Smooth muscle cell (in vitro differentiated cells): ENCODE results near the gene CFAP77. TPM values are rescaled to one million over a fixed set of nuclear protein-coding genes. Genes with fewer than 3 reads are reported as not detected.
A peak's percentile ranks its signal among the peaks of the same experiment; 100 is the strongest.

Experiments
- DNase-seq: peaks from one replicate; lab custom pipeline; 2025; ENCODE audit not compliant: unreplicated experiment; lab: John Stamatoyannopoulos, UW
- H2AFZ ChIP-seq: fragments of 200-600 bp; sonication (generic); 2 replicates; pipeline ENCODE4 v1.6.0; 2016; ENCODE audit warnings: antibody characterized with exemption, low read depth, mild to moderate bottlenecking
- H3F3A ChIP-seq: fragments of 200-600 bp; sonication (generic); 2 replicates; pipeline ENCODE4 v1.6.0; 2017; ENCODE audit warnings: antibody characterized with exemption, low read depth
- H3K27ac ChIP-seq: fragments of 200-600 bp; sonication (generic); 2 replicates; pipeline ENCODE4 v1.5.1; 2016; ENCODE audit warnings: low read depth, mild to moderate bottlenecking
- H3K27me3 ChIP-seq: fragments of 200-600 bp; sonication (generic); 2 replicates; pipeline ENCODE4 v1.6.1; 2016; ENCODE audit warnings: low read depth, mild to moderate bottlenecking
- H3K36me3 ChIP-seq: fragments of 200-600 bp; sonication (generic); 2 replicates; pipeline ENCODE4 v1.5.1; 2016; ENCODE audit warnings: low read depth
- H3K4me1 ChIP-seq: fragments of 200-600 bp; sonication (generic); 2 replicates; pipeline ENCODE4 v1.5.1; 2016; ENCODE audit warnings: low read depth
- H3K4me2 ChIP-seq: fragments of 200-600 bp; sonication (generic); 2 replicates; pipeline ENCODE4 v1.6.0; 2016; ENCODE audit warnings: mild to moderate bottlenecking
- H3K4me3 ChIP-seq: fragments of 200-600 bp; sonication (generic); 2 replicates; pipeline ENCODE4 v1.5.1; 2016; ENCODE audit warnings: mild to moderate bottlenecking
- H3K79me2 ChIP-seq: fragments of 200-600 bp; sonication (generic); 2 replicates; pipeline ENCODE4 v1.6.0; 2016; ENCODE audit warnings: low read depth, mild to moderate bottlenecking
- H3K9ac ChIP-seq: fragments of 200-600 bp; sonication (generic); 2 replicates; pipeline ENCODE4 v1.6.0; 2016; ENCODE audit warnings: low read depth
- H3K9me3 ChIP-seq: fragments of 200-600 bp; sonication (generic); replicated peaks from 2 replicates; pipeline ENCODE4 v1.5.1; 2016; ENCODE audit warnings: low read depth
- H4K20me1 ChIP-seq: fragments of 200-600 bp; sonication (generic); 2 replicates; pipeline ENCODE4 v1.6.0; 2016; ENCODE audit warnings: low read depth
- CTCF ChIP-seq: fragments of 200-600 bp; sonication (generic); IDR thresholded peaks from 2 replicates; pipeline ENCODE4 v1.5.1; 2017; ENCODE audit warnings: borderline replicate concordance, mild to moderate bottlenecking, antibody characterized with exemption; ENCODE audit not compliant: insufficient read depth, poor library complexity, severe bottlenecking
- WGBS: methylation state at CpG from one replicate; pipeline ENCODE4 v1.1.7; 2016; ENCODE audit warnings: low lambda C conversion rate; 5-methylcytosine and 5-hydroxymethylcytosine counted together
- polyA plus RNA-seq: library from polyadenylated mRNA; unstranded; fragments of >200 nt; fragmentation: Nextera tagmentation; extraction: Ambion mirVana; gene quantifications from 2 replicates; pipeline ENCODE4 v1.2.1, GENCODE V29; 2016
- total RNA-seq: library from RNA; depleted of rRNA; stranded (reverse); fragments of >200 nt; gene quantifications from 2 replicates; pipeline ENCODE4 v1.2.3, GENCODE V29; 2014

The CFAP77 gene
- total RNA-seq (not detected in 2 replicates), polyA plus RNA-seq (0.31 TPM in 1 of 2 replicates, not detected in the other)

GRCh38 chr9:132409828-132410528 is at the start of gene CFAP77:
Gene CFAP77, plus strand, starts transcription at chr9:132410211. Its CDS starts 61 bp downstream, at chr9:132410272.
- peaks cover 61% of the 10 kb centered on the region for H3K27me3 ChIP-seq
- H3K4me2 ChIP-seq, result peak within 1 kb of the TSS; percentile 98
- DNase-seq, result peak; percentile 44
- no peaks in the 10 kb centered on the region for H3F3A ChIP-seq
- H3K9ac ChIP-seq, result peak within 1 kb of the TSS; percentile 97
- no peaks in the 10 kb centered on the region for H4K20me1 ChIP-seq
- H3K79me2 ChIP-seq, result peaks cover 11% of the 10 kb centered on the region
- TF ChIP-seq CTCF, result no peak
- no peak within 1 kb of the TSS for H3K27ac ChIP-seq
- under 1% methylated on average over 66 of the region's 69 CpGs for WGBS
- H3K9me3 ChIP-seq, result no peaks in the 10 kb centered on the region
- no peaks in the 10 kb centered on the region for H3K36me3 ChIP-seq
- peak within 1 kb of the TSS; percentile 65 for H3K4me3 ChIP-seq
- peak within 1 kb of the TSS; percentile 98 for H2AFZ ChIP-seq
- peaks cover 20% of the 10 kb centered on the region for H3K4me1 ChIP-seq

- WGBS, result 94% methylated on average over 9 of the region's 9 CpGs
- Histone ChIP-seq H3K4me1 (no peaks in the 10 kb centered on the region), H2AFZ (no peak overlapping the region), H3F3A (peaks cover 6% of the 10 kb centered on the region), H3K9me3 (no peaks in the 10 kb centered on the region), H3K9ac (no peak overlapping the region), H3K27ac (no peak overlapping the region), H3K4me2 (no peak overlapping the region), H3K79me2 (no peaks in the 10 kb centered on the region), H4K20me1 (no peaks in the 10 kb centered on the region), H3K36me3 (no peaks in the 10 kb centered on the region), H3K4me3 (no peak overlapping the region), H3K27me3 (no peaks in the 10 kb centered on the region)
- no peak for DNase-seq
- TF ChIP-seq CTCF, result no peak
Observed at GRCh38 chr9:132364068-132364467, 45.9 kb upstream of the CFAP77 start.

- Histone ChIP-seq H3K9ac (no peak overlapping the region), H4K20me1 (no peaks in the 10 kb centered on the region), H3K36me3 (no peaks in the 10 kb centered on the region), H3K27ac (no peak overlapping the region), H2AFZ (no peak overlapping the region), H3K4me2 (no peak overlapping the region), H3F3A (peaks cover 6% of the 10 kb centered on the region), H3K79me2 (no peaks in the 10 kb centered on the region), H3K4me3 (no peak overlapping the region), H3K27me3 (no peaks in the 10 kb centered on the region), H3K4me1 (no peaks in the 10 kb centered on the region), H3K9me3 (no peaks in the 10 kb centered on the region)
- DNase-seq, result no peak
- WGBS, result 82% methylated on average over 3 of the region's 3 CpGs
- TF ChIP-seq CTCF, result no peak
Observed at GRCh38 chr9:132365986-132366385, 44.0 kb upstream of the CFAP77 start.

GRCh38 chr9:132366481-132366880 is 43.5 kb upstream of the CFAP77 start:
- no peak for DNase-seq
- Histone ChIP-seq H3K27ac (no peak overlapping the region), H3K4me2 (no peak overlapping the region), H3F3A (peaks cover 6% of the 10 kb centered on the region), H3K4me1 (no peaks in the 10 kb centered on the region), H3K9ac (no peak overlapping the region), H2AFZ (no peak overlapping the region), H3K36me3 (no peaks in the 10 kb centered on the region), H3K4me3 (no peak overlapping the region), H3K27me3 (no peaks in the 10 kb centered on the region), H3K79me2 (no peaks in the 10 kb centered on the region), H3K9me3 (no peaks in the 10 kb centered on the region), H4K20me1 (no peaks in the 10 kb centered on the region)
- TF ChIP-seq CTCF, result no peak
- WGBS, result 95% methylated on average over 4 of the region's 4 CpGs
